GM23248 (cell line): Measurements from ENCODE around the gene DCAF4. TPM values are rescaled to one million over a fixed set of nuclear protein-coding genes. Genes with fewer than 3 reads are reported as not detected.

ENCODE experiments used
- DNase-seq: peaks from one replicate; pipeline ENCODE4 v3.0.0-alpha.2; 2015
- H2AFZ ChIP-seq: fragments of 200-600 bp; sonication (generic); 2 replicates; pipeline ENCODE4 v1.6.1; 2016; ENCODE audit warnings: antibody characterized with exemption
- H3F3A ChIP-seq: fragments of 200-600 bp; sonication (generic); 2 replicates; pipeline ENCODE4 v1.6.1; 2016; ENCODE audit warnings: mild to moderate bottlenecking, antibody characterized with exemption, mixed run types; ENCODE audit not compliant: insufficient read depth
- H3K27ac ChIP-seq: fragments of 200-600 bp; sonication (generic); 2 replicates; pipeline ENCODE4 v1.5.1; 2016; ENCODE audit warnings: mild to moderate bottlenecking
- H3K27me3 ChIP-seq: fragments of 200-600 bp; sonication (generic); replicated peaks from 2 replicates; pipeline ENCODE4 v1.6.1; 2016; ENCODE audit warnings: mild to moderate bottlenecking; ENCODE audit not compliant: insufficient read depth
- H3K36me3 ChIP-seq: fragments of 200-600 bp; sonication (generic); 2 replicates; pipeline ENCODE4 v1.6.1; 2016; ENCODE audit warnings: low read depth, mild to moderate bottlenecking
- H3K4me1 ChIP-seq: fragments of 200-600 bp; sonication (generic); 2 replicates; pipeline ENCODE4 v1.6.1; 2016; ENCODE audit warnings: mild to moderate bottlenecking; ENCODE audit not compliant: insufficient read depth
- H3K4me2 ChIP-seq: fragments of 200-600 bp; sonication (generic); one replicate; pipeline ENCODE4 v1.6.1; 2016; ENCODE audit warnings: mild to moderate bottlenecking; ENCODE audit not compliant: unreplicated experiment
- H3K4me3 ChIP-seq: fragments of 200-600 bp; sonication (generic); 2 replicates; pipeline ENCODE4 v1.5.1; 2016; ENCODE audit warnings: mild to moderate bottlenecking
- H3K79me2 ChIP-seq: fragments of 200-600 bp; sonication (generic); 2 replicates; pipeline ENCODE4 v1.6.1; 2016; ENCODE audit warnings: mild to moderate bottlenecking; ENCODE audit not compliant: insufficient read depth
- H3K9ac ChIP-seq: fragments of 200-600 bp; sonication (generic); 2 replicates; pipeline ENCODE4 v1.6.1; 2016; ENCODE audit warnings: mild to moderate bottlenecking
- H3K9me2 ChIP-seq: fragments of 200-600 bp; sonication (generic); 2 replicates; pipeline ENCODE4 v1.6.1; 2016; ENCODE audit warnings: mixed run types, mild to moderate bottlenecking, moderate library complexity; ENCODE audit not compliant: insufficient read depth
- H3K9me3 ChIP-seq: fragments of 200-600 bp; sonication (generic); one replicate; pipeline ENCODE4 v1.6.1; 2017; ENCODE audit warnings: low read depth
- H4K20me1 ChIP-seq: fragments of 200-600 bp; sonication (generic); 2 replicates; pipeline ENCODE4 v1.6.0; 2016; ENCODE audit not compliant: insufficient read depth
- EZH2 ChIP-seq: fragments of 200-600 bp; sonication (generic); IDR thresholded peaks from 2 replicates; pipeline ENCODE4 v1.6.1; 2018; ENCODE audit warnings: antibody characterized with exemption, mild to moderate bottlenecking; ENCODE audit not compliant: insufficient read depth, poor library complexity, severe bottlenecking
- EZH2phosphoT487 ChIP-seq: fragments of 200-600 bp; sonication (generic); IDR thresholded peaks from 2 replicates; pipeline ENCODE4 v1.6.1; 2018; ENCODE audit warnings: antibody characterized with exemption, moderate library complexity, mild to moderate bottlenecking, low read depth; ENCODE audit not compliant: insufficient read depth
- WGBS, 2 experiments: methylation state at CpG; one replicate each; pipeline ENCODE4 v1.1.6; 2015 to 2017; ENCODE audit warnings: low lambda C conversion rate in 2 of 2, low coverage in 1 of 2; ENCODE audit errors: missing lambda C conversion rate in 2 of 2; 5-methylcytosine and 5-hydroxymethylcytosine counted together
- in situ Hi-C: fragments of 300-500 bp; cut with MboI; formaldehyde crosslinking; loops from 2 replicates; pipeline ENCODE4 v1.15.0; 2020
- polyA plus RNA-seq: library from polyadenylated mRNA; unstranded; fragments of >200 nt; fragmentation: Nextera tagmentation; extraction: Ambion mirVana; gene quantifications from 2 replicates; pipeline ENCODE4 v1.2.1, GENCODE V29; 2016
- total RNA-seq: library from RNA; depleted of rRNA; stranded (reverse); fragments of >200 nt; shearing (Covaris generic); gene quantifications from 2 replicates; pipeline ENCODE4 v1.2.3, GENCODE V29; 2014

Gene DCAF4
- total and polyA plus RNA-seq, 2 experiments from 2014 or later = 17.1 to 20.4 TPM

DNA sequence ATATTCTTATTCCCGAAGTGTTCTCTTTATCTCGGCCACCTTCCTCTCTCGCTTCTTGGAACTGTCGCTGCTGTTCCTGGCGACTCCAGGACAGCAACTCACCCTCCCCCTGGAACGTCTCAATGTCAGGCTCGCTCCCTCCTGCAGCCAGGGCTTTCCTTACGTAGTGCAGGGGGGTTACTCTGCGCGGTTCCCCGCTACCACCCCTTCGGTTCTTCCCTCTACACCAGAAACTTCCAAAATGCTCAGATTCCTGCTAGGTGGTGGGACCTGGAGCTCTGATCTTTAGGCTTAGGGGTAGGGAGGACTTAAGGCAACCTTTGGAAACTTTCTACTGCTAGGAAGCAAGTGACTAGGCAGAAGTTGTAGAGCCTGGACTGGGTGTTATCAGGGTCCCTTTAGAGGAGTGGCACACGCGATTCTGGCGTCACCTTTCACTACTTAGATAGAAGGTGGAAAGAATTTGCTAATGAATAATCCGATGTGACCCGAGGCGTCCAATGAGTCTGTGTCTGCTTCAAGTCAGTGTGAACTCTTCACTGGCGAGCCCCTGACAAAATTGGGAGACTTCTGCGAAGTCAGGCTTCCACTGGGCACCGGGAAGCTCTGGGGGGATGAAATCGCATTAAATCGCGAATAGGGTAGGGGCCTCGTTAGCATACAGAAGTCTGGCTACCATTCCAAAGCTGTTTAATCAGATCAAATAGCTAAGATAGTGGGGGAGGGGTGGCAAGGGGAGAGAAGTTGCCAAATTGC lies 31.5 kb upstream of the DCAF4 start:
- Histone ChIP-seq H3K27ac (no peak overlapping the region), H3F3A (no peaks in the 10 kb centered on the region), H3K27me3 (no peaks in the 10 kb centered on the region)

DNA sequence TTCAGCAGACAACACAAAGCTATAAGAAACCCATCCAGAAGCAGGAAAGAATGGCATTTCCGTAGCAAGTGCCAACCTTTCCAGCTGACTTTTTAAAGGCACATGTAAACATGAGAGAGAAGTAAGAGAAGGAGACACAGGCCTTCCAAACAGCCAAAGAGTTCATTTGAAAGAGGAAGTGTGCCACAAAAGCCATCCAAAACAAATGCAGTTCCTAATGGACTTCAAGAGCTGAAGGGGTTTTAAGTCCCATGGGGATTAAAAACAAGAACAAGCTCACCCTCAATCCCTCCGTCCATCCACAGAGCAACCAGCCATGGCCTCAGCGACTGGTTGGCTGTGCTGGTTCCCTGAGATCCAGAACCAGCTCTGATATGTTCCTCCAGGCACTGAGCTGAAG lies 27.8 kb upstream of the DCAF4 start:
- Histone ChIP-seq H3K9ac (no peak overlapping the region), H3K27ac (no peak overlapping the region), H3K4me1 (peaks cover 8% of the 10 kb centered on the region), H3F3A (peaks cover 4% of the 10 kb centered on the region; the same call in 1 of the 2 replicates), H3K4me2 (no peak overlapping the region), H3K27me3 (no peaks in the 10 kb centered on the region), H2AFZ (no peak overlapping the region), H4K20me1 (no peaks in the 10 kb centered on the region), H3K36me3 (no peaks in the 10 kb centered on the region), H3K79me2 (no peaks in the 10 kb centered on the region), H3K4me3 (no peak overlapping the region), H3K9me2 (no peaks in the 10 kb centered on the region), H3K9me3 (no peaks in the 10 kb centered on the region)
- TF ChIP-seq EZH2 (no peak), EZH2phosphoT487 (no peak)
- DNase-seq = no peak
- in situ Hi-C loops = loop anchor here (10.0 kb wide), 1 partner anchor 374 kb away; no protein-coding TSS in a partner anchor
- WGBS, 2 experiments = 62 to 64% methylated on average over 3 of the region's 3 CpGs

More for the DNA sequence above, 31.5 kb upstream of the DCAF4 start:
- peak; percentile 30 for DNase-seq
- H3K9ac ChIP-seq = peak overlapping the region; percentile 39
- peaks cover 30% of the 10 kb centered on the region for H3K79me2 ChIP-seq
- H3K4me2 ChIP-seq = peak overlapping the region; percentile 92
- in situ Hi-C loops = loop anchor here (10.0 kb wide), 1 partner anchor 370 kb away; no protein-coding TSS in a partner anchor
- no peaks in the 10 kb centered on the region for H3K9me2 ChIP-seq
- peaks cover 14% of the 10 kb centered on the region for H3K4me1 ChIP-seq
- no peaks in the 10 kb centered on the region for H4K20me1 ChIP-seq
- WGBS, 2 experiments = 13% methylated on average over 25 of the region's 25 CpGs
- peak overlapping the region; percentile 97 for H3K4me3 ChIP-seq
- peak overlapping the region; percentile 79 for H2AFZ ChIP-seq
- H3K9me3 ChIP-seq = no peaks in the 10 kb centered on the region
- no peaks in the 10 kb centered on the region for H3K36me3 ChIP-seq
- no peak for TF ChIP-seq EZH2phosphoT487
- no peak for TF ChIP-seq EZH2

DNA sequence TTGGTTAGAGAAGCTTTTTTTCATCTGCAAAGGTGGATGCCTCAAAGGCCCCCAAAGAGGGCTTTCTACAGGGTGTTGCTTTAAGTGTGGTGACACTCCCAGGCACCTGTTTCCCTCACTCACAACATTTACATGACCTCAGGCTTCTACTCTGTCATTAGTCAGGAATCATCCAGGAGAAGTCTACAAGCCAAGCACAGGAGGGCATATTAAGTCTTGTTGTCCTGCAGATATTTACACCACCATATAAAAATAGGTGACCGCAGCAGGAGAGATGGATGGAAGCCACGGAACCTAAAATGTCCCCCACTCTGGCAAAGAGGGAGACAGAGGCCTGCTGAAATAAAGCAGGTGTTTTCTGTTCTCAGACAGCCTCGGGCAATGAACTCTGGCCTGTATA lies 24.9 kb upstream of the DCAF4 start:
- Histone ChIP-seq H2AFZ (no peak overlapping the region), H3F3A (peaks cover 29% of the 10 kb centered on the region), H3K4me1 (peaks cover 29% of the 10 kb centered on the region), H3K4me2 (no peak overlapping the region), H4K20me1 (no peaks in the 10 kb centered on the region), H3K9ac (no peak overlapping the region), H3K36me3 (no peaks in the 10 kb centered on the region), H3K79me2 (no peaks in the 10 kb centered on the region), H3K9me3 (no peaks in the 10 kb centered on the region), H3K4me3 (no peak overlapping the region), H3K27me3 (no peaks in the 10 kb centered on the region), H3K27ac (no peak overlapping the region), H3K9me2 (no peaks in the 10 kb centered on the region)
- TF ChIP-seq EZH2phosphoT487 (no peak), EZH2 (no peak)
- 91 to 92% methylated on average over 3 of the region's 3 CpGs for WGBS, 2 experiments
- in situ Hi-C loops = no loop called here
- no peak for DNase-seq

DNA sequence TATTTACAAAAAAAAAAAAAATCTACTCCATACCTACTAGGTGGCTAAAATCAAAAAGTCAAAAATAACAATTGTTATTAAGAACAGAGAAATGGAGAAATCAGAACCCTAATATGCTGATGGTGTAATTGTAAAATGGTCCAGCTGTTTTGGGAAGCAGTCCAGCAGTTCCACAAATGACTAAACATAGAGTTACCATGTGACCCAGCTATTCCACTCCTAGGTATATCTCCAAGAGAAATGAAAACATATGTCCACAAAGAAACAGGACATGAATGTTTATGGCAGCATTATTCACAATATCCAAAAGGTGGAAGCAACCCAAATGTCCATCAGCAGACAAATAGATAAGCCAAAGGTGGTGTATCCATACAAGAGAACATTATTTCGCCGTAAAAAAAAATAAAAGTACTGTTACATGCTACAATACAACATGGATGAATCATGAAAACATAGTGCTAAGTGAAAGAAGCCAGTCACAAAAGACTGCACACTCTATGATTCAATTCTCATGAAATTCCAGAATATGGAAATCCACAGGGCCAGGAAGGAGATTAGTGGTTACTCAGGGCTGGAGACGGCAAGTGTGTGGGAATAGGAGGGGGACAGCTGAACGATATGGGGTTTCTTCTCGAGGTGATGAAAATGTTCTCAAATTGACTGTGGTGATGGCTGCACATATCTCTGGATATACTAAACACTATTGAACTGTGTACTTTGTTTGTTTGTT lies 23.3 kb upstream of the DCAF4 start:
- Histone ChIP-seq H3K27me3 (no peaks in the 10 kb centered on the region), H3K4me3 (no peak overlapping the region), H3F3A (peaks cover 42% of the 10 kb centered on the region), H2AFZ (no peak overlapping the region), H3K9ac (no peak overlapping the region), H3K9me3 (no peaks in the 10 kb centered on the region), H3K4me2 (no peak overlapping the region), H3K4me1 (peaks cover 45% of the 10 kb centered on the region), H4K20me1 (no peaks in the 10 kb centered on the region), H3K36me3 (no peaks in the 10 kb centered on the region), H3K27ac (no peak overlapping the region), H3K79me2 (no peaks in the 10 kb centered on the region), H3K9me2 (no peaks in the 10 kb centered on the region)
- WGBS, 2 experiments = 61 to 68% methylated on average over 5 of the region's 5 CpGs
- in situ Hi-C loops = no loop called here
- peak; percentile 51 for DNase-seq
- no peak for TF ChIP-seq EZH2phosphoT487
- no peak for TF ChIP-seq EZH2
